SK-N-SH treated with all-trans-retinoic acid at 6 μM for 48 hours (cell line): Measurements from ENCODE around the gene CASP5.
A peak's percentile ranks its signal among the peaks of the same experiment; 100 is the strongest.

Experiments used
- ATAC-seq: fragments of 200-7000 bp; cut with Tn5 transposase; 3 replicates; pipeline ENCODE4 v1.9.1; 2020; ENCODE audit warnings: mild to moderate bottlenecking, moderate library complexity
- BACH2 ChIP-seq: fragments of 250-450 bp; sonication (Bioruptor Pico); IDR thresholded peaks from 2 replicates; pipeline ENCODE4 v1.9.0; 2021; ENCODE audit warnings: mild to moderate bottlenecking, borderline replicate concordance
- CREB5 ChIP-seq: fragments of 250-450 bp; sonication (Bioruptor Pico); IDR thresholded peaks from 2 replicates; pipeline ENCODE4 v1.5.1; 2020; ENCODE audit warnings: low read depth, mild to moderate bottlenecking, moderate library complexity
- CSDC2 ChIP-seq: fragments of 250-450 bp; sonication (Bioruptor Pico); IDR thresholded peaks from 2 replicates; pipeline ENCODE4 v1.5.0; 2020; ENCODE audit warnings: mild to moderate bottlenecking, moderate library complexity
- CSRNP3 ChIP-seq: fragments of 250-450 bp; sonication (Bioruptor Pico); IDR thresholded peaks from 2 replicates; pipeline ENCODE4 v1.5.1; 2021; ENCODE audit warnings: mild to moderate bottlenecking, moderate library complexity
- ESRRG ChIP-seq: fragments of 250-450 bp; sonication (Bioruptor Pico); IDR thresholded peaks from 2 replicates; pipeline ENCODE4 v1.6.1; 2021; ENCODE audit warnings: mild to moderate bottlenecking
- GLIS3 ChIP-seq: fragments of 250-450 bp; sonication (Bioruptor Pico); IDR thresholded peaks from 2 replicates; pipeline ENCODE4 v1.5.0; 2020; ENCODE audit warnings: mild to moderate bottlenecking, moderate library complexity
- OSR1 ChIP-seq: fragments of 250-450 bp; sonication (Bioruptor Pico); IDR thresholded peaks from 2 replicates; pipeline ENCODE4 v1.8.0; 2022; ENCODE audit warnings: moderate library complexity, mild to moderate bottlenecking, inconsistent platforms
- PPARA ChIP-seq: fragments of 250-450 bp; sonication (Bioruptor Pico); IDR thresholded peaks from 2 replicates; pipeline ENCODE4 v1.5.0; 2020; ENCODE audit warnings: mild to moderate bottlenecking, borderline replicate concordance
- RARB ChIP-seq: fragments of 250-450 bp; sonication (Bioruptor Pico); IDR thresholded peaks from 2 replicates; pipeline ENCODE4 v1.8.0; 2021; ENCODE audit warnings: mild to moderate bottlenecking, moderate library complexity
- SNAI2 ChIP-seq: fragments of 250-450 bp; sonication (Bioruptor Pico); IDR thresholded peaks from 2 replicates; pipeline ENCODE4 v1.5.0; 2020; ENCODE audit warnings: mild to moderate bottlenecking, moderate library complexity
- TCF4 ChIP-seq: fragments of 250-450 bp; sonication (Bioruptor Pico); IDR thresholded peaks from 2 replicates; pipeline ENCODE4 v1.8.0; 2021; ENCODE audit warnings: mild to moderate bottlenecking, moderate library complexity, borderline replicate concordance
- TOX ChIP-seq: fragments of 250-450 bp; sonication (Bioruptor Pico); IDR thresholded peaks from 2 replicates; pipeline ENCODE4 v1.8.0; 2021; ENCODE audit warnings: mild to moderate bottlenecking, moderate library complexity, borderline replicate concordance
- ZC3H10 ChIP-seq: fragments of 250-450 bp; sonication (Bioruptor Pico); IDR thresholded peaks from 2 replicates; pipeline ENCODE4 v1.5.1; 2021; ENCODE audit warnings: mild to moderate bottlenecking, moderate library complexity
- ZFP3 ChIP-seq: fragments of 250-450 bp; sonication (Bioruptor Pico); IDR thresholded peaks from 2 replicates; pipeline ENCODE4 v1.5.0; 2020; ENCODE audit warnings: mild to moderate bottlenecking, moderate library complexity
- ZFP30 ChIP-seq: fragments of 450-650 bp; formaldehyde crosslinking; IDR thresholded peaks from 2 replicates; pipeline ENCODE4 v1.5.0; 2022; ENCODE audit warnings: mild to moderate bottlenecking, moderate library complexity
- ZNF565 ChIP-seq: fragments of 450-650 bp; formaldehyde crosslinking; conservative IDR thresholded peaks from 2 replicates; pipeline ENCODE4 v1.5.0; 2020; ENCODE audit warnings: low read depth, mild to moderate bottlenecking, moderate library complexity
- ZNF70 ChIP-seq: fragments of 450-650 bp; formaldehyde crosslinking; IDR thresholded peaks from 2 replicates; pipeline ENCODE4 v1.5.0; 2020; ENCODE audit warnings: mild to moderate bottlenecking, moderate library complexity
- ZNF8 ChIP-seq: fragments of 450-650 bp; formaldehyde crosslinking; IDR thresholded peaks from 2 replicates; pipeline ENCODE4 v1.5.0; 2020; ENCODE audit warnings: mild to moderate bottlenecking, moderate library complexity
- TF ChIP-seq, protein P1 (sequence below): fragments of 250-450 bp; sonication (Bioruptor Pico); IDR thresholded peaks from 2 replicates; pipeline ENCODE4 v1.8.0; 2020; ENCODE audit warnings: mild to moderate bottlenecking, moderate library complexity, borderline replicate concordance
- TF ChIP-seq, protein P2 (sequence below): fragments of 250-450 bp; sonication (Bioruptor Pico); IDR thresholded peaks from 2 replicates; pipeline ENCODE4 v1.8.0; 2021; ENCODE audit warnings: low read depth, mild to moderate bottlenecking, moderate library complexity, borderline replicate concordance

CASP5 gene

DNA sequence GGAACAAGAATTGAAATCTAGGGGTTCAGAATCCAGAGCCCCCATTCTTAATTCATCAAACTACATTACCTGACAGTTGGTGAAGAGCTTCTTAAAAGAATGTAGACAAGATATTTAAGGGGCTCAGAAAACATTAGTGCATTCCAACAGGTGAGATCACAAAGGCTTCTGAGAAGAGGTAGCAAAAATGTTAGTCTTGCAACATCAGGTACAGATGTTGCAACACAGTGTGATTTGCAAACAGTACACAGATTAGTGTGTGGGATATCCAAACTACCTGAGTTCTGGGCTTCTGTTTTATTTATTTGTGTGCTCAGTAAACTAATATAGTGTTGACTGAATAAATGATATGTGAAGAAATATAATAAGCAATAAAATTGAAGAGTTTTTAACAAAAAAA lies 66.4 kb downstream of the CASP5 start:
- no peak for ATAC-seq
- TF ChIP-seq PPARA, result no peak
- TF ChIP-seq SNAI2 (CRISPR knock-in tag), result no peak
- TF ChIP-seq OSR1, result no peak
- TF ChIP-seq ZFP30 (CRISPR knock-in tag), result no peak
- no peak for TF ChIP-seq CSDC2
- TF ChIP-seq ZNF70 (CRISPR knock-in tag), result no peak
- TF ChIP-seq CREB5 (CRISPR knock-in tag), result no peak
- TF ChIP-seq TOX (CRISPR knock-in tag), result no peak
- no peak for TF ChIP-seq RARB (CRISPR knock-in tag)
- TF ChIP-seq, protein P1, sequence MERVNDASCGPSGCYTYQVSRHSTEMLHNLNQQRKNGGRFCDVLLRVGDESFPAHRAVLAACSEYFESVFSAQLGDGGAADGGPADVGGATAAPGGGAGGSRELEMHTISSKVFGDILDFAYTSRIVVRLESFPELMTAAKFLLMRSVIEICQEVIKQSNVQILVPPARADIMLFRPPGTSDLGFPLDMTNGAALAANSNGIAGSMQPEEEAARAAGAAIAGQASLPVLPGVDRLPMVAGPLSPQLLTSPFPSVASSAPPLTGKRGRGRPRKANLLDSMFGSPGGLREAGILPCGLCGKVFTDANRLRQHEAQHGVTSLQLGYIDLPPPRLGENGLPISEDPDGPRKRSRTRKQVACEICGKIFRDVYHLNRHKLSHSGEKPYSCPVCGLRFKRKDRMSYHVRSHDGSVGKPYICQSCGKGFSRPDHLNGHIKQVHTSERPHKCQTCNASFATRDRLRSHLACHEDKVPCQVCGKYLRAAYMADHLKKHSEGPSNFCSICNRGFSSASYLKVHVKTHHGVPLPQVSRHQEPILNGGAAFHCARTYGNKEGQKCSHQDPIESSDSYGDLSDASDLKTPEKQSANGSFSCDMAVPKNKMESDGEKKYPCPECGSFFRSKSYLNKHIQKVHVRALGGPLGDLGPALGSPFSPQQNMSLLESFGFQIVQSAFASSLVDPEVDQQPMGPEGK (CRISPR knock-in tag), result no peak
- no peak for TF ChIP-seq GLIS3 (CRISPR knock-in tag)
- TF ChIP-seq, protein P2, sequence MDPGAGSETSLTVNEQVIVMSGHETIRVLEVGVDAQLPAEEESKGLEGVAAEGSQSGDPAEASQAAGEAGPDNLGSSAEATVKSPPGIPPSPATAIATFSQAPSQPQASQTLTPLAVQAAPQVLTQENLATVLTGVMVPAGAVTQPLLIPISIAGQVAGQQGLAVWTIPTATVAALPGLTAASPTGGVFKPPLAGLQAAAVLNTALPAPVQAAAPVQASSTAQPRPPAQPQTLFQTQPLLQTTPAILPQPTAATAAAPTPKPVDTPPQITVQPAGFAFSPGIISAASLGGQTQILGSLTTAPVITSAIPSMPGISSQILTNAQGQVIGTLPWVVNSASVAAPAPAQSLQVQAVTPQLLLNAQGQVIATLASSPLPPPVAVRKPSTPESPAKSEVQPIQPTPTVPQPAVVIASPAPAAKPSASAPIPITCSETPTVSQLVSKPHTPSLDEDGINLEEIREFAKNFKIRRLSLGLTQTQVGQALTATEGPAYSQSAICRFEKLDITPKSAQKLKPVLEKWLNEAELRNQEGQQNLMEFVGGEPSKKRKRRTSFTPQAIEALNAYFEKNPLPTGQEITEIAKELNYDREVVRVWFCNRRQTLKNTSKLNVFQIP (CRISPR knock-in tag), result no peak
- no peak for TF ChIP-seq TCF4 (CRISPR knock-in tag)

DNA sequence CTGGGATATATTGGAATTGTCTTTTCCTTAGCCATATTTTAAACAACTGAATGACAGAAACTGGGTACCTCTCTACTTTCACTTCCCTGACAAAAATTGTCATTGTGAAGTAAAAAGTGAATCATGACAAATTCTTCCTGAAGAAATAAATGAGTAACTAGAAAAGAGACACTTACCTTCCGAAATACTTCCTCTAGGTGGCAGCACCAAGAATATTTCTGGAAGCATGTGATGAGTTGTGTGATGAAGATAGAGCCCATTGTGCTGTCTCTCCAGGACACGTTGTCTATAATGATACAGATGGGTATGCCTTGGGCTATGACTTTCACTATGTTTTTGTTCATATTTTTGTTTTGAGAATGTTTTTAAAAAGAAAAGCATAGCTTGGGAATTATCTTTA lies 76.1 kb downstream of the CASP5 start:
- ATAC-seq, result peak; percentile 63; the same call in 2 of the 3 replicates

More for the DNA sequence above, 76.1 kb downstream of the CASP5 start:
- TF ChIP-seq GLIS3 (CRISPR knock-in tag), result no peak
- TF ChIP-seq, protein P2 (CRISPR knock-in tag), result no peak
- TF ChIP-seq ZC3H10, result no peak
- TF ChIP-seq ESRRG (CRISPR knock-in tag), result no peak
- TF ChIP-seq ZFP30 (CRISPR knock-in tag), result no peak
- TF ChIP-seq BACH2 (CRISPR knock-in tag), result no peak
- no peak for TF ChIP-seq ZFP3 (CRISPR knock-in tag)
- no peak for TF ChIP-seq SNAI2 (CRISPR knock-in tag)
- TF ChIP-seq CSDC2, result no peak
- TF ChIP-seq CREB5 (CRISPR knock-in tag), result no peak
- TF ChIP-seq ZNF8 (CRISPR knock-in tag), result no peak
- no peak for TF ChIP-seq OSR1
- no peak for TF ChIP-seq CSRNP3
- TF ChIP-seq ZNF70 (CRISPR knock-in tag), result no peak
- no peak for TF ChIP-seq PPARA
- no peak for TF ChIP-seq ZNF565 (CRISPR knock-in tag)
